Activated CD8-positive, alpha-beta T cell treated with anti-CD3 and anti-CD28 coated beads for 36 hours (primary cell): ENCODE measurements around the gene P2RX1. TPM values are rescaled to one million over a fixed set of nuclear protein-coding genes. Genes with fewer than 3 reads are reported as not detected.

Source experiments
- ATAC-seq: fragments of 200-7000 bp; cut with Tn5 transposase; one replicate; pipeline ENCODE4 v1.10.0; 2021; ENCODE audit warnings: mild to moderate bottlenecking, moderate library complexity
- CTCF ChIA-PET: fragments of 350-600 bp; sonication (Branson Sonifier 250); formaldehyde crosslinking; loops from one replicate; lab custom pipeline; 2021; ENCODE audit warnings: antibody characterized with exemption; lab: Charles Lee
- POLR2A ChIA-PET: fragments of 350-600 bp; sonication (Branson Sonifier 250); formaldehyde crosslinking; loops from one replicate; lab custom pipeline; 2021; ENCODE audit warnings: antibody characterized with exemption; lab: Charles Lee
- DNase-seq: peaks from one replicate; pipeline ENCODE4 v3.0.0-alpha.2; 2020
- H3K27ac Mint-ChIP-seq: one replicate; pipeline ENCODE4 v1.8.0; 2021; ENCODE audit warnings: mild to moderate bottlenecking, mixed read lengths
- H3K27me3 Mint-ChIP-seq: one replicate; pipeline ENCODE4 v1.8.0; 2021; ENCODE audit warnings: mixed read lengths
- H3K36me3 Mint-ChIP-seq: one replicate; pipeline ENCODE4 v1.8.0; 2021; ENCODE audit warnings: low read depth, mixed read lengths
- H3K4me1 Mint-ChIP-seq: one replicate; pipeline ENCODE4 v1.8.0; 2021; ENCODE audit warnings: low read depth, mixed read lengths
- H3K4me3 Mint-ChIP-seq: one replicate; pipeline ENCODE4 v1.8.0; 2021; ENCODE audit warnings: mild to moderate bottlenecking, moderate library complexity, mixed read lengths
- H3K9me3 Mint-ChIP-seq: one replicate; pipeline ENCODE4 v1.8.0; 2021; ENCODE audit warnings: mixed read lengths
- CTCF ChIP-seq: fragments of 200-600 bp; IDR thresholded peaks from one replicate; pipeline ENCODE4 v1.8.0; 2022; ENCODE audit warnings: antibody characterized with exemption, mild to moderate bottlenecking
- intact Hi-C: fragments of 100-400 bp; cut with micrococcal nuclease; formaldehyde crosslinking; loops from one replicate; pipeline ENCODE4 v1.10.0; 2022
- total RNA-seq, 2 experiments: library from RNA; stranded (reverse); gene quantifications; one replicate each; pipeline ENCODE4 v1.2.3, GENCODE V29; 2021

The P2RX1 gene
- total RNA-seq, 2 experiments from 2014 or later = 0.43 to 1.7 TPM

DNA sequence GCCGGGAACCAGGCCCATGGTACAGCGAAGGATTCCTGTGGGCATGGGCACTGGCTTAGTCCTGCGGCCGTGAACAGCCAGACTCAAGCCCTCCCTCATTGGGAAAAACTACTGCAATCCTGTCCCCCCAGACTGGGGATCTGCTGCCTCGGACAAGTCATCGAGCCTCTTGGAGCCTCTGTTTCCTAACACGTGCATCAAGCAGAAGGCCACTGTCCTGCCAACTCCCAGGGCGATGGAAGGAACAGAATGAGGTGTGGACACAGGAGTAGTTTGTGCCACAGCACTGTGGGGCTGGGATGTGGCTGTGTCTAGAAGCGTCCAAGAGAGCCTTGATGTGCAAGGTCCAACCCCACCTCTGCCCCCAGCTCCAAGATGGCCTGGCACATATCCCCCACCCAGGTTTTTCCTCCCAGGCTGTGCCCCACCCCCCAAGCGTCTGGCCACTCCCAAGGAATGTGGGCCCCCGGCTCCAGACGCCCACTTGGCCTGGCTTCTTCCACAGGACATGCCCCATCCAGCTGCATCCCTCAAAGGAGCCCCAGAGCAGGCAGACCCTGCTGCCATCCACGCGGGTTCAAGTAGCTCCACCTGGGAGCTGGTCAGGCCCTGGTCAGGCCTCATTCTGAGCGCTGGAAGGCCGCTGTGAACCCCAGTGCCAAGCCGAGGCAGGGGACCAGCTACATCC, 26.8 kb downstream of the P2RX1 start:
- Mint-ChIP-seq H3K4me1 (peaks cover 43% of the 10 kb centered on the region), H3K27me3 (no peaks in the 10 kb centered on the region), H3K4me3 (no peak overlapping the region), H3K27ac (no peak overlapping the region), H3K36me3 (no peaks in the 10 kb centered on the region), H3K9me3 (no peaks in the 10 kb centered on the region)
- DNase-seq (no peak), ATAC-seq (no peak)
- ChIA-PET POLR2A (interaction anchor here (1.6 kb wide), 1 partner anchor 27 kb away, joined by 3 read pairs; the partner anchor contains the start of gene P2RX1), CTCF (interaction anchor here (0.9 to 1.3 kb wide), 4 partner anchors 25 to 116 kb away, joined by 3 to 5 read pairs (median 4); partner anchors contain the start of gene NCBP3)
- TF ChIP-seq CTCF = no peak
- intact Hi-C loops = no loop called here

DNA sequence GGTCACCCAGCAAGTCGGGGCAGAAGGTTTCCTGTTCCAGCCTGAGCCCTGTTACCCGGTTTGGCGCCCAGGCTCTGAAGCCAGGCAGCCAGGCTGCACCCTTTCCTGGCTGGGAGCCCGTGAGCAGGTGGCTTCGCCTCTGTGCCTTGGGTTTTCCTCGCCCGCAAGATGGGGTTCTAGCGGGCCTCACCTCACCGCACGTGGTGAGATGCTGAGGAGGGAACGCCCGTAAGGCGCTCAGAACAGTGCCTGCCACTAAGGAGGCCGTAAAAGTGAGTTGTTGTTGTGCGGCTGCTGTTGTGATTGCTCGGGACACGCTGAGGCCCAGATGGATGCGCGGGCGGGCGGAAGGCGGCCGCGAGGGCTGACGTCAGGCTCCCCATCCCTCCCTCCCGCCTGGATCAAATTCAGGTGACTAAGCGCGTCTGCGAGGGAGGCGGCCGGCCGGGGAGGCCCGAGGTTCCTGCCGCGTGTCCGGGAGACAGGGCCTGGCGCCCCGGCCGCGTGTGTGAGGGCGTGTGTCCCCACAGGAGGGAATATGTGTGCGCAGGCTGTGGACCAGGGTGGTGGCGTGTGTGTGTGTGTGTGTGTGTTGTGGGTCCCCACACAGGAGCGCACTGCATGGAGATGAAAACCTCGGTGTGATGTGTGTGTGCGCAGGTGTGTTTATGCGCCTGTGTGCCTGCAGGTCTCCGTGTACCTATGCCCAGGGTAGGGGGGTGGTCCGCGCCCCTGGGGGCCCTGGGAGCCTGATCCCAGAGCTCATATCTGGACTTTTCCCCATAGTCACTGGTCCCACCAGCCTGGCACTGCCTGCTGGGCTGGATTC, 27.7 kb downstream of the P2RX1 start:
- no peak overlapping the region for H3K4me3 Mint-ChIP-seq
- H3K9me3 Mint-ChIP-seq = no peaks in the 10 kb centered on the region
- TF ChIP-seq CTCF = no peak
- H3K4me1 Mint-ChIP-seq = peaks cover 34% of the 10 kb centered on the region
- intact Hi-C loops = no loop called here
- H3K27ac Mint-ChIP-seq = no peak overlapping the region
- H3K27me3 Mint-ChIP-seq = no peaks in the 10 kb centered on the region
- CTCF ChIA-PET = interaction anchor here (0.9 to 1.4 kb wide), 3 partner anchors 24 to 151 kb away, joined by 3 to 5 read pairs (median 4); no protein-coding TSS in a partner anchor
- no peak for ATAC-seq
- no peaks in the 10 kb centered on the region for H3K36me3 Mint-ChIP-seq
- POLR2A ChIA-PET = interaction anchor here (1.6 kb wide), 1 partner anchor 28 kb away, joined by 3 read pairs; the partner anchor contains the start of gene P2RX1
- DNase-seq = no peak

DNA sequence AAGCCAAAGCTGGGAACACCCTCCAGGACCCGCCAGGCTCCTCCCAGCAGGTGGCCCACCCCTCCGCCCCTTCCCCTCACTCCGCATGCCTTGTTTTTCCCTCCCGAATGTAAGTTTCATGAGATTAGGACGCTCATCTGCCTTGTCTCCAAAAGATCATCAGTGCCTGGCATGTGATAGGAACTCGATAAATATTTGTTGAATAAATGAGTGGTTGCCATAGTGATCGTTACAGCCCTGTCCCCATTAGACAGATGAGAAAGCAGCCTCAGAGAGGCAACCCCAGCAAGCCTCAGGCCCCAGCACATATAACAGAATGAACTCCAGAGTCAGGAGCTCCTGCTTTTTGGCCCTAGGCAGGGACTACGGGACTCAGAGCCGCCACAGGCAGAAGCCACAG, 28.5 kb downstream of the P2RX1 start:
- H3K9me3 Mint-ChIP-seq = no peaks in the 10 kb centered on the region
- no peaks in the 10 kb centered on the region for H3K36me3 Mint-ChIP-seq
- H3K27ac Mint-ChIP-seq = no peak overlapping the region
- H3K4me1 Mint-ChIP-seq = peaks cover 31% of the 10 kb centered on the region
- intact Hi-C loops = no loop called here
- ChIA-PET POLR2A (no interaction called here), CTCF (interaction anchor here (0.9 to 1.4 kb wide), 2 partner anchors 23 to 150 kb away, joined by 3 to 5 read pairs; no protein-coding TSS in a partner anchor)
- ATAC-seq = no peak
- H3K4me3 Mint-ChIP-seq = no peak overlapping the region
- no peak for DNase-seq
- no peaks in the 10 kb centered on the region for H3K27me3 Mint-ChIP-seq
- no peak for TF ChIP-seq CTCF

GRCh38 chr17:3887394-3887793, 28.9 kb downstream of the P2RX1 start:
- Mint-ChIP-seq H3K9me3 (no peaks in the 10 kb centered on the region), H3K27ac (peak overlapping the region; percentile 56), H3K36me3 (no peaks in the 10 kb centered on the region), H3K27me3 (no peaks in the 10 kb centered on the region), H3K4me1 (peaks cover 31% of the 10 kb centered on the region), H3K4me3 (no peak overlapping the region)
- DNase-seq (no peak), ATAC-seq (no peak)
- POLR2A ChIA-PET = no interaction called here
- CTCF ChIA-PET = interaction anchor here (0.9 to 1.4 kb wide), 2 partner anchors 23 to 149 kb away, joined by 3 to 5 read pairs; no protein-coding TSS in a partner anchor
- TF ChIP-seq CTCF = no peak
- intact Hi-C loops = no loop called here
